H9 (cell line): Measurements from ENCODE around the gene PARP16. TPM values are rescaled to one million over a fixed set of nuclear protein-coding genes. Genes with fewer than 3 reads are reported as not detected.

Source experiments
- DNase-seq: peaks from one replicate; pipeline ENCODE4 v3.0.0-alpha.2; 2017
- H2AFZ ChIP-seq: one replicate; pipeline ENCODE4 v1.6.1; 2013; ENCODE audit warnings: mild to moderate bottlenecking, low read length, control low read depth, moderate library complexity
- H2AK5ac ChIP-seq: 2 replicates; pipeline ENCODE4 v1.6.1; 2013; ENCODE audit warnings: low read length, control low read depth, mixed read lengths; ENCODE audit not compliant: insufficient read length
- H2BK120ac ChIP-seq: one replicate; pipeline ENCODE4 v1.6.1; 2013; ENCODE audit warnings: low read depth, mild to moderate bottlenecking, low read length, control low read depth, inconsistent platforms; ENCODE audit not compliant: poor library complexity, severe bottlenecking
- H2BK12ac ChIP-seq: 2 replicates; pipeline ENCODE4 v1.6.1; 2013; ENCODE audit warnings: low read length, control low read depth, mixed read lengths, low read depth; ENCODE audit not compliant: insufficient read length
- H2BK15ac ChIP-seq: 2 replicates; pipeline ENCODE4 v1.6.1; 2013; ENCODE audit warnings: low read depth, low read length, control low read depth
- H2BK20ac ChIP-seq: one replicate; pipeline ENCODE4 v1.6.1; 2013; ENCODE audit warnings: low read depth, mild to moderate bottlenecking, low read length, control low read depth, inconsistent platforms; ENCODE audit not compliant: poor library complexity, severe bottlenecking
- H2BK5ac ChIP-seq: 2 replicates; pipeline ENCODE4 v1.6.1; 2013; ENCODE audit warnings: low read length, control low read depth, mixed read lengths; ENCODE audit not compliant: insufficient read length
- H3K14ac ChIP-seq: 2 replicates; pipeline ENCODE4 v1.6.1; 2013; ENCODE audit warnings: low read length, control low read depth; ENCODE audit not compliant: insufficient read depth
- H3K18ac ChIP-seq: 2 replicates; pipeline ENCODE4 v1.6.1; 2013; ENCODE audit warnings: low read depth, mild to moderate bottlenecking, mixed read lengths, low read length, control low read depth; ENCODE audit not compliant: insufficient read length
- H3K23ac ChIP-seq: 2 replicates; pipeline ENCODE4 v1.6.1; 2013; ENCODE audit warnings: low read length, control low read depth, mixed read lengths, low read depth; ENCODE audit not compliant: insufficient read length
- H3K23me2 ChIP-seq: 2 replicates; pipeline ENCODE4 v1.6.1; 2013; ENCODE audit warnings: low read depth, mild to moderate bottlenecking, mixed read lengths, low read length, control low read depth; ENCODE audit not compliant: insufficient read length, poor library complexity, severe bottlenecking
- H3K27ac ChIP-seq: 2 replicates; pipeline ENCODE4 v1.5.1; 2013; ENCODE audit warnings: low read length, control low read depth, mixed read lengths, low read depth; ENCODE audit not compliant: insufficient read length
- H3K27me3 ChIP-seq: 2 replicates; pipeline ENCODE4 v1.6.1; 2013; ENCODE audit warnings: low read length, control low read depth, inconsistent platforms; ENCODE audit not compliant: insufficient read depth
- H3K4ac ChIP-seq: 2 replicates; pipeline ENCODE4 v1.6.1; 2013; ENCODE audit warnings: low read depth, mild to moderate bottlenecking, control low read depth, inconsistent platforms, low read length, moderate library complexity
- H3K4me1 ChIP-seq: 2 replicates; pipeline ENCODE4 v1.6.1; 2013; ENCODE audit warnings: low read length, control low read depth, inconsistent platforms; ENCODE audit not compliant: insufficient read depth
- H3K4me2 ChIP-seq: 2 replicates; pipeline ENCODE4 v1.6.1; 2013; ENCODE audit warnings: low read length, control low read depth, mixed read lengths; ENCODE audit not compliant: insufficient read length, insufficient read depth
- H3K56ac ChIP-seq: 2 replicates; pipeline ENCODE4 v1.6.1; 2013; ENCODE audit warnings: low read depth, mild to moderate bottlenecking, mixed read lengths, low read length, control low read depth; ENCODE audit not compliant: insufficient read length
- H3K79me1 ChIP-seq: 2 replicates; pipeline ENCODE4 v1.6.1; 2013; ENCODE audit warnings: low read depth, mild to moderate bottlenecking, moderate library complexity, low read length, control low read depth, inconsistent platforms; ENCODE audit not compliant: insufficient read depth, poor library complexity, severe bottlenecking
- H3K79me2 ChIP-seq: 2 replicates; pipeline ENCODE4 v1.6.1; 2013; ENCODE audit warnings: low read length, control low read depth, inconsistent platforms; ENCODE audit not compliant: insufficient read depth
- H3K9ac ChIP-seq: 2 replicates; pipeline ENCODE4 v1.6.1; 2013; ENCODE audit warnings: low read length, control low read depth, mixed read lengths; ENCODE audit not compliant: insufficient read length; ENCODE audit errors: extremely low read depth
- H3K9me3 ChIP-seq: one replicate; pipeline ENCODE4 v1.6.1; 2013; ENCODE audit warnings: low read depth, low read length, inconsistent platforms; ENCODE audit not compliant: control insufficient read depth
- H3T11ph ChIP-seq: one replicate; pipeline ENCODE4 v1.6.1; 2013; ENCODE audit warnings: mild to moderate bottlenecking, low read length, control low read depth, inconsistent platforms
- H4K20me1 ChIP-seq: one replicate; pipeline ENCODE4 v1.6.1; 2013; ENCODE audit not compliant: control insufficient read depth, insufficient read length, insufficient read depth
- H4K5ac ChIP-seq: 2 replicates; pipeline ENCODE4 v1.6.1; 2013; ENCODE audit warnings: low read depth, mild to moderate bottlenecking, mixed read lengths, low read length, control low read depth; ENCODE audit not compliant: insufficient read length
- H4K8ac ChIP-seq: replicated peaks from 2 replicates; pipeline ENCODE4 v1.6.1; 2013; ENCODE audit warnings: low read length, control low read depth, mixed read lengths, low read depth; ENCODE audit not compliant: insufficient read length
- H4K91ac ChIP-seq: 2 replicates; pipeline ENCODE4 v1.6.1; 2013; ENCODE audit warnings: low read depth, mild to moderate bottlenecking, moderate library complexity, mixed read lengths, low read length, control low read depth; ENCODE audit not compliant: insufficient read length
- H3K27ac Mint-ChIP-seq, 3 experiments: 2 replicates in 2 of 3; 3 replicates in 1 of 3; pipeline ENCODE4 v1.8.0; 2020 to 2021; ENCODE audit warnings: mixed read lengths in 3 of 3, mild to moderate bottlenecking in 1 of 3, moderate library complexity in 1 of 3
- H3K27me3 Mint-ChIP-seq: 2 replicates; pipeline ENCODE4 v1.8.0; 2021; ENCODE audit warnings: low read depth, mild to moderate bottlenecking, moderate library complexity, mixed read lengths
- H3K36me3 Mint-ChIP-seq, 3 experiments: 2 replicates in 2 of 3; 3 replicates in 1 of 3; pipeline ENCODE4 v1.8.0; 2020 to 2021; ENCODE audit warnings: low read depth in 3 of 3, mixed read lengths in 3 of 3; ENCODE audit not compliant: insufficient read depth in 1 of 3
- H3K4me1 Mint-ChIP-seq, 2 experiments: 2 replicates each; pipeline ENCODE4 v1.8.0; 2020; ENCODE audit warnings: mixed read lengths in 2 of 2
- H3K4me3 Mint-ChIP-seq, 2 experiments: 2 replicates in 1 of 2; 3 replicates in 1 of 2; pipeline ENCODE4 v1.8.0; 2020 to 2021; ENCODE audit warnings: mild to moderate bottlenecking in 2 of 2, mixed read lengths in 2 of 2, moderate library complexity in 1 of 2
- H3K9me3 Mint-ChIP-seq, 2 experiments: 2 replicates in 1 of 2; 3 replicates in 1 of 2; pipeline ENCODE4 v1.8.0; 2020; ENCODE audit warnings: mild to moderate bottlenecking in 2 of 2, mixed read lengths in 2 of 2, moderate library complexity in 1 of 2
- CTCF ChIP-seq: fragments of 200-600 bp; sonication (generic); conservative IDR thresholded peaks from 3 replicates; pipeline ENCODE4 v1.8.0; 2021; ENCODE audit warnings: antibody characterized with exemption, mild to moderate bottlenecking
- WGBS: extraction: QIAGEN DNeasy Blood & Tissue Kit; methylation state at CpG from one replicate; pipeline ENCODE4 v1.1.7; 2013; ENCODE audit warnings: missing lambda C conversion rate, low lambda C conversion rate, mixed read lengths; ENCODE audit not compliant: insufficient read length; ENCODE audit errors: extremely low coverage; 5-methylcytosine and 5-hydroxymethylcytosine counted together
- total RNA-seq: library from RNA; stranded (reverse); gene quantifications from 2 replicates; pipeline ENCODE4 v1.2.1, GENCODE V29; 2021

Gene PARP16
- total RNA-seq, 1 experiment from 2014 or later, result 3.9 TPM

GRCh38 chr15:65245096-65245856 is 41.4 kb downstream of the PARP16 start:
- H2AFZ ChIP-seq, result no peak overlapping the region
- no peaks in the 10 kb centered on the region for H4K20me1 ChIP-seq
- H2BK20ac ChIP-seq, result no peak overlapping the region
- H3K23ac ChIP-seq, result no peak overlapping the region
- Mint-ChIP-seq H3K27ac (no peak overlapping the region; a peak in 1 of 7 replicates), H3K4me3 (no peak overlapping the region; a peak in 1 of 5 replicates), H3K4me1 (peaks cover 17 to 18% of the 10 kb centered on the region in 2 experiments), H3K27me3 (no peaks in the 10 kb centered on the region), H3K9me3 (peaks cover 0 to 5% of the 10 kb centered on the region in 2 experiments; a peak in 1 of 5 replicates), H3K36me3 (no peaks in the 10 kb centered on the region; a peak in 1 of 7 replicates)
- no peaks in the 10 kb centered on the region for H3K23me2 ChIP-seq
- H3K27ac ChIP-seq, result no peak overlapping the region
- no peak for TF ChIP-seq CTCF
- H3K27me3 ChIP-seq, result no peaks in the 10 kb centered on the region
- no CpG with 5 or more reads among the region's 11 CpGs for WGBS
- no peak overlapping the region for H4K5ac ChIP-seq
- no peaks in the 10 kb centered on the region for H3K79me1 ChIP-seq
- no peak overlapping the region for H3K9ac ChIP-seq
- H2BK5ac ChIP-seq, result no peak overlapping the region
- no peaks in the 10 kb centered on the region for H3K79me2 ChIP-seq
- no peak overlapping the region for H3K4me2 ChIP-seq
- no peak overlapping the region for H2BK120ac ChIP-seq
- H3K4ac ChIP-seq, result no peak overlapping the region
- H3K4me1 ChIP-seq, result no peaks in the 10 kb centered on the region
- no peak for DNase-seq
- H4K8ac ChIP-seq, result no peak overlapping the region
- no peak overlapping the region for H3T11ph ChIP-seq
- no peak overlapping the region for H3K56ac ChIP-seq
- H2AK5ac ChIP-seq, result no peak overlapping the region
- no peak overlapping the region for H3K18ac ChIP-seq
- no peaks in the 10 kb centered on the region for H3K9me3 ChIP-seq
- no peak overlapping the region for H2BK12ac ChIP-seq
- H2BK15ac ChIP-seq, result no peak overlapping the region
- H3K14ac ChIP-seq, result no peak overlapping the region
- H4K91ac ChIP-seq, result no peak overlapping the region
